HG03460 (cell line): ENCODE results near the gene KLHDC10.
"Not testable (repeated sequence)": the region's sequence is repeated elsewhere in the genome, so short reads cannot be mapped to it uniquely, and the experiment has no call there.

Experiments
- ATAC-seq: cut with Tn5 transposase; IDR thresholded peaks from one replicate; pipeline ENCODE4 v1.9.1; 2021; ENCODE audit not compliant: unreplicated experiment

The KLHDC10 gene

GRCh38 chr7:130071701-130072622 is 1.6 kb downstream of the KLHDC10 start:
- no peak for ATAC-seq

- ATAC-seq: no peak
These were observed 9.6 kb downstream of the KLHDC10 start for GRCh38 chr7:130079846-130080394.

DNA sequence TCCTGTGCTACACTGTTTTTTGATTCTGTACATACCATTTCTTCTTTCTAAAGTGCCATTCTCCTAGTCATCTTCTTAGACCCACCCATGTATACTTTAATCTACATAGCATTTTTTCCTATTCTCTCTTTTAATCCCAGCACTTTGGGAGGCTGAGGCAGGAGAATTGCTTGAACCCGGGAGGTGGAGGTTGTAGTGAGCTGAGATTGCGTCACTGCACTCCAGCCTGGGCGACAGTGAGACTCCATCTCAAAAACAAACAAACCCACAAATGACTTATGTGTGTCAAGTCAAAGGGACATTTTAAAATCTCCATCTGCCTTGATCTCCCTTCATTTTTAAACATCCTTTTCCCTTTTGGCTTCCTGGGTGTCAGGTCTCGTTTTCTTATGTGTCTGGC is 13.2 kb downstream of the KLHDC10 start:
- not testable (repeated sequence) for ATAC-seq

DNA sequence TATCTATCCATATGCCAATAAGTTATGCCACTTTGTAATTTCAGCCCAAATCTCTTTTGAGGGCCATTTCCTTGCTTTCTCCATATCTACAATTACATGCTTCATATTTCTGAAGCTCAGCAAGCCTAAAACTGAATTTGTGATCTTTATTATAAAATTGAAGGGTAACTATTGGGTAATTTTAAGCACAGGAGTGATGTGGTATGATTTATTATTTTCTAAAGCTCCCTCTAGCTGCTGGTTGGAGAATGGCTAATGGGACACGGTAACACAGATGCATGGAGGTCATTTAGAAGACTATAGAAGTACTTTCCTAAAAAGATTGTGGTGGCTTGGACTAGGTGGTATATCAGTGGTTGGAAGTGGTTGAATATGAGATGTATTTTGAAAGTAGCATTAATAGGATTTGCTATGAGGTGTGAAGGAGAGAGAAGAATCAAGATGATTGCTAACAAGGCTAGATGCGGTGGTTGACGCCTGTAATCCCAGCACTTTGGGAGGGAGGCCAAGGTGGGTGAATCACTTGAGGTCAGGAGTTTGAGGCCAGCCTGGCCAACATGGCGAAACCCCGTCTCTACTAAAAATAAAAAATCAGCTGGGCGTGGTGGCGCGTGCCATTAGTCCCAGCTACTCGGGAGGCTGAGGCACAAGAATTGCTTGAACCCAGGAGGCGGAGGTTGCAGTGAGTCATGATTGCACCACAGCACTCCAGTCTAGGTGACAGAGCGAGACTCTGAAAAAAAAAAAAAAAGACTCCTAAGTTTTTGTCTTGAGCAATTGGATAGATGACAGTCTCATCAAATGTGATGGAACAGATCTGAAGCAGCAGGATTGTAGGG is 13.9 kb downstream of the KLHDC10 start:
- no peak for ATAC-seq

- ATAC-seq: not testable (repeated sequence)
These were observed 14.9 kb downstream of the KLHDC10 start for GRCh38 chr7:130085235-130085634.

GRCh38 chr7:130086938-130087337 is 16.6 kb downstream of the KLHDC10 start:
- ATAC-seq: no peak

DNA sequence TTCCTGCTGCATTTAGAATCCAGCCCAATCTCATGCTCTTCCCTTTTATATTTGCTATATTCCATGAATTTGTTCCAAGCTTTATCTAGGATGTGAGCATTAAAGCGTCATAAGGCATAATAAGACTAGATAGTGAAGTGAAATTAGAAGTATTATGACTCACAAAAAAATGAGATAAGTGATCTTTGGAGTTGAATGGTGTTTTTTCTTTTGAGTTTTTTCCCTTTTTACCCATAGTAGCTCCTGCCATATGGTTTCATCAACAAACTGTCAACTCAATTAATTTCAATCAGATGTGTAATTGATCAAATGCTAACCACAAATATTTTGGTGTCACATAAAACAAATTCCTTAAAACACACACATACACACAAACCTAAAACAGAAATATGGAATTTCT is 17.0 kb downstream of the KLHDC10 start:
- ATAC-seq: no peak

DNA sequence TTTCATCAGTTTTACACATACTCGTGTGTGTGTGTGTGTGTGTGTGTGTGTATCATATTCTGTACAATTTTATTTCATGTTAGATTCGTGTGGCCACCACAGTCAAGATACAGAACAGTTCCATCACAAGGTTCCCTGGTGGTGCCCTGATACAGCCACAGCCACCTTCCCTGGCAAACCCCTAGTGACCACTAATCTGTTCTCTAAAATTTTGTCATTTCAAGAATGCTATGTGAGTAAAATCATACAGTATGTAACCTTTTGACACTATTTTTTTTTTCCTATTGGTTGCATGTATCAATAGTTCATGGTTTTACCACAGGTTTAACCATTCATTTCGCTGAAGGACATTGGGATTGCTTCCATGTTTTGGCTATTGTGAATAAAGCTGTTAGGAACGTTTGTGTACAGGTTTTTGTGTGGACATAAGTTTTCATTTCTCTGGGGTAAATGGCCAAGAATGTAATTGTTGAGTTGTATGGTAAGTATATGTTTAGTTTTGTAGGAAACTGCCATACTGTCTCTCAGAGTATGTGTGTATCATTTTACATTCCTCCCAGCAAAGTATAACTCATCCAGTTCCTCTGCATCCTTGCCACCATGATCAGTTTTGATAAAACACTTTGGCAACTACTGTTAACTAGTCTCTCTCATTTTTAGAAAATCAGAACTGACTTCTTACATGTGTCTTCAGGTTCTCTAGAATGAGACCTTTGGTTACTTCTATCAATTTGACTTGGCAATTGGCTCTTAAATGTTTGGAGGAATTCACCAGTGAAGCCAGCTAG is 20.6 kb downstream of the KLHDC10 start:
- ATAC-seq: no peak

DNA sequence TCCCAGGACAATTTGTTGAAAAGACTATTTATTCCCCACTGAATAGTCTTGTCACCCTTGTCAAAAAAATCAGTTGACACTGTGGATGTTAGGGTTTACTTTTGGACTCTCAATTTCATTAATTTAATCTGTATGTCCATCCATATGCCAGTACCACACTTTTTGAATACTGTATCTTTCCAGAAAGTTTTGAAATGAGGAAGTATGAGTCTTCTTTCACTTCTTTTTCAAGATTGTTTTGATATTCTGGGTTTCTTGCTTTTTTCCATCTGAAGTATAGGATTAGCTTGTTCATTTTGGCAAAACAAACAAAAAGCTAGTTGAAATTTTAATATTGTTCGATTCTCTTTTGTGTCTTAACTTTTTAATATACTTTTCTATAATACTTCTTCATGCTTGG is 21.7 kb downstream of the KLHDC10 start:
- no peak for ATAC-seq

DNA sequence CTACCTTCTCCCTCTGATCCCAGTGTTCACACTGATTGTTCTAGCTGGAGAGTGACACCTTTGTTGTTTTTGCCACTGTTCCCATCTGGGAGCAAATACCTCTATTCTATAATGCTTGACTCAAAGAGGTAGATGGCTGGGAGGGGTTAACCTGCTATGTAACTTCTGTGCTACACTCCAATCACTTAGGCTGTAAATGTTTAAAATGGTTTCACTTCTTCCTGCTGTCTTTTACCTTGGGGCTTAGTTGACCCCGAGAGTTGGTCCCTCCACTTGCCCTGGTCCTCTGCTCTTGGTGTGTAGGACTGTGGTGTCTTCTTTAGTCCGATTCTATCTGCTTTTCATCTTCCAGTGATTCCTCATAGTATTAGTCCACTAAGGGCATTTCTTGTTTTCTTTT is 22.3 kb downstream of the KLHDC10 start:
- peak; percentile 78 for ATAC-seq

GRCh38 chr7:130095812-130096211 is 25.5 kb downstream of the KLHDC10 start:
- no peak for ATAC-seq

GRCh38 chr7:130096243-130096827 is 26.0 kb downstream of the KLHDC10 start:
- no peak for ATAC-seq

- no peak for ATAC-seq
These were observed 29.0 kb downstream of the KLHDC10 start for GRCh38 chr7:130099331-130099730.

DNA sequence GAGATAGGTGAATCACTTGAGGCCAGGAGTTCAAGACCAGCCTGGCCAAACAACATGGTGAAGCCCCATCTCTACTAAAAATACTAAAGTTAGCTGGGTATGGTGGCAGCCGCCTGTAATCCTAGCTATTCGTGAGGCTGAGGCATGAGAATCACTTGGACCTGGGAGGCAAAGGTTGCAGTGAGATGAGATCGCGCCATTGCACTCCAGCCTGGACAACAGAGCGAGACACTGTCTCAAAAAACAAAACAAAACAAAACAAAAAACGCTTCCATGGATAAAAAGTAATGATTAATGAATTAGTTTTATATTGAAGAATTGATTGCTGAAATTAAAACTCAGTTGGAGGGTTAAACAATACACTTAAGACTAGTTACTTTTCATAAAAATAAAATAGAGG is 32.3 kb downstream of the KLHDC10 start:
- no peak for ATAC-seq

GRCh38 chr7:130107949-130108674 is 37.8 kb downstream of the KLHDC10 start:
- no peak for ATAC-seq

- no peak for ATAC-seq
These were observed 38.5 kb downstream of the KLHDC10 start for GRCh38 chr7:130108809-130109208.

DNA sequence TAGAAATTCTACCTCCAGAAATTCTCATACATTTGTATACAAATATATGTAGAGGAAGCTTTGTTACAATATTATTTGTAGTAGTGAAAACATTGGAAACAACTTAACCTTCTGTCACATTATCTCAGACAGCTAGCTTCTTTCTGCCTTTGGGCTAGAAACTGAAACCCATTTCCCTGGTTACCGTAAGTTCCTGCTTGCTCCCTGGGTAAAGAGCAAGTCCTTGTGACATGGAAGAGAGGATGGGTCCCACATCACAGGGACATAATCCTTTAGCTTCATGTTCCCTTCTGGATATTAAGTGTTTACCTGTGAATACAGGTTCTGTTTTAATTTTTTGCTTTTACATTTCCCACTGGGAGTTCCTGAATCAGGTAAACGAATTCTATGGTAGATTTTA is 41.8 kb downstream of the KLHDC10 start:
- no peak for ATAC-seq

- no peak for ATAC-seq
These were observed 42.5 kb downstream of the KLHDC10 start for GRCh38 chr7:130112662-130113425.

DNA sequence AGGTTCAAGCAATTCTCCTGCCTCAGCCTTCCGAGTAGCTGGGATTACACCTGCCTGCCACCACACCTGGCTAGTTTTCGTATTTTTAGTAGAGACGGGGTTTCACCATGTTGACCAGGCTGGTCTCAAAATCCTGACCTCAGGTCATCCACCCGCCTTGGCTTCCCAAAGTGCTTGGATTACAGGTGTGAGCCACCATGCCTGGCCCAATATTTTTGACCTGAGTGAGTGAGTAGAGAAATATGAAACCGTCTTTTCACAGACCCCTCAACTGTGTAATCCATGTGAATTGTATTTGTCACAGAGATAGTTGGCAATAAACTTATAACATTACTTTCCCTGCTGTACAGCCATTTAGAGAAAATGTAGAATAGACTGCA is 43.1 kb downstream of the KLHDC10 start:
- not testable (repeated sequence) for ATAC-seq
